Stimulated activated CD4-positive, alpha-beta T cell treated with anti-CD3 and anti-CD28 coated beads, Interleukin-2, amount 100 ng/mL, for 24 hours (primary cell): Measurements from ENCODE around the gene AFAP1L2.

Experiments
- DNase-seq, 2 donors: peaks; one replicate each; pipeline ENCODE4 v3.0.0-alpha.2; 2020

AFAP1L2 gene

DNA sequence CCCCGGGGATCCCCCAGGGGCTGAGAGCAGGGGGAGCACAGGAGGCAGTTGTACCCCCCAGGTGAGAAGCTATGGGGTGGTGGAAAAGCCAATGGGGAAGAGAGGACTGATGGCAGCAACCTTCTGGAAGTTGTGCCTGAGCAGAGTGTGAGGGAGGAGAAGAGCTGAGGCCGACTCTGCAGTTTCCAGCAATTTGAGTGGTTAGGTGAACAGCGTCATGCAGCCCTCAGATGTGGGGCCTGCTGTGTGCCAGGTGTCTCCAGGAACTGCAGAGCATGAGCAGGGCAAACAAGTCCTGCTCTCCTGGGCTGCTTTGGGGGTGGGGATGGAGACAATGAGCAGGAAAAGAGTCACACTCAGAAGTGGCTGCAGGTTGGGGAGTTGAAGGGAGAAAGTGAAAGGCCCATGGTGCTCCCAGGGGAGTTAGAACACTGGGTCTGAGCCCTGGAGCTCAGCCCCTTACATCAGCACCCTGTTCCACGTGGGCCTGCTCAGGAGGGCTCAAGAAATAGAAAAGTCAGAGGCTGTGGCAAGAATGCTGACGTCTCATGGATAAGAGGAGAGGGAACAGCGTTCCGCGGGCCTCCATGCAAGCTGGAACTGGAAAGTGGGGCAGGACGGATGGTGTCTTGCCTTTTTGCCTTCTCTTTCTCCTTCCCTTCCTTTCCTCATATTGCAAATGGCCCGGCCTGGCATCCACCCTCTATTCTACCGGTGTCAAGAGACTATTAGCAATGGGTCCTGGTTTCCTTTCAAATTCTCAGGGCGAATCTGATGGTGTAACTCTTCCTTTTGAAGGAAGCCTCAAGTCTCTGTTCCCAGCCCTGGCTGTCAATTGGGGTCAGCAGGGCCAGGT lies 4.0 kb upstream of the AFAP1L2 start:
- DNase-seq = no peak

DNA sequence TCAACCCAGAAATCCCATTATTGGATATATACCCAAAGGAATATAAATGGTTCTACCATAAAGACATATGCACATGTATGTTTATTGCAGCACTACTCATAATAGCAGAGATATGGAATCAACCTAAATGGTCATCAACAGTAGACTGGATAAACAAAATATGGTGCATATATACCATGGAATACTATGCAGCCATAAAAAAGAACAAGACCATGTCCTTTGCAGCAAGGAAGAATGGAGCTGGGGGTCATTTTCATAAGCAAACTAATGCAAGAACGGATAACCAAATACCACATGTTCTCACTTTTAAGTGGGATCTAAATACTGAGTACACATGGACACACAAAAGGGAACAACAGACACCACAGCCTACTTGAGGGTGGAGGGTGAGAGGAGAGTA lies 2.2 kb upstream of the AFAP1L2 start:
- no peak for DNase-seq

DNA sequence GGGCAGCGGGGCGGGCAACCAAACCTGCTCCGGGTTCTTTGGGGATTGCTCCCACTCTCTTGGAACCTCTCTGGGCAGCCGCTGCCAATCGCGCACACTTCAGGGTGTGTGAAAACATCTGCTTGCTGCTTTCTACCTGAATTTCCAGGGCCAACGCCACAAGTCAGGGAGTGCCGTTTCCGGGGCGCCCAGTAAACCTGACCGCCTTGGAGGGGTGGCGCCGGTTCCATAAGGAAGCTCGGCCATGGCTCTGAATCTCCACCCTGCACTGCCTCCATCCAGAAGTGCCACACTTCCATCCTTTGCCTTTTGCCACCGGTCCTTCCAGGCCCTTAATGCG lies 679 bp upstream of the AFAP1L2 start:
- no peak for DNase-seq

DNA sequence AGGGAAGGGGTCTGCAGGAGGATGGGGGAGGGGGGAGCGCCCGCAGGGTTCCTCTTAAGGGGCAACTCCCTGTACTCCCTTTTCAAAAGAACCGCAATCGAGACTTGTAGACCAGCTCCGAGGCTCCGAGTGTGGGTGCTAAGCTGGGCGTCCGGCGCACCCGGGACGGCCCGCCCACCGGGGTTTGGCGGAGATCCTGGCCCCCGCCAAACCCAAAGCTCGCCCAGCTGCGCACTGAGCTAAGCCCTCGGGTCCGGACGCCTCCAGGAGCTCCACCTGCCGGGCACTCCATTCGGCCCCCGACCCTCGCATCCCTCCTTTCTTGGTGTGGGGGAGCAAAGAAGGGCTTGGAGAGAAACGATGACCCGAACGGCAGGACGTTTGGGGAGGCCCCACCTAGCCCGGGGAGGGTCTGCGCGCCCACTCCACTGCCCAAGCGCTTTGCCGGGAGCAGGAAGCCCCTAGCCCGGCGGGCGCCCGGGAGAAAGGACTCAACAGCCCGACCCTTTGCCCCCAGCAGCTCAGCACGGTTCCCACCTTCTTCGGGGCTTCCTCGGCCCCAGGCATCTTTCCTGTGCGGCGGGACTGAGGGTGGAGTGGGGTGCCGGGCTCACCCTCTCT lies 651 bp downstream of the AFAP1L2 start:
- no peak for DNase-seq

DNA sequence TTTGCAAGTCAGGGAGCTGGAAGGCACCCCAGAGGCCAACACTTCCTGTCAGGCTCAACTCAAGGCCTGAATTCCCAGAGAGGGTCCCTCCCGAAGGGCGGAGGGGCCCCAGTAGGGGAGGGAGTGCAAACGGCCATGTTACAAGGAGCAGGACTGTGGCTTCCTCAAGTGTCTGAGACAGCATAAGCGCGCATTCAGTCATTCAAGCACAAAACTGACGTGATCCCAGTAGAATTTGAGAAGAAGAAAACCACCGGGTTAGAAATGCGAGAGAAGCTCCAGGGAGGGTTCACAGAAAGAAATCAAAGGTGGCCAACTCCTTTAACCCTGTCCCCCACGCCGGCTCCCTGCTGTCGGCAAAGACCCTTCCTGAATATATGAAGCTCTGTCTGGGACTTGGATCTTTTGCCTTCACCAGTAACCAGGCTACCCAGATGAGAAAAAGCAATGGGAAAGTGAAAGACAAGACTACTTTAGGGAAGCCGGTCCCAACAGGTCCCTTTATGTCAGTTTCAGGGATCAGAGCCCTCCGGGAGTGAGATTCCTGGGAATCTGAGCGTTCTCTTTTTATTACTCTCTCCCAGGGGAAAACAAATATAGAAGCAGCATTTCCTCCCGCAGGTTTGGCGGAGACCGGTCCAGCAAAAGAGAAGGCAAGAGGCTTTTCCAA lies 1.3 kb downstream of the AFAP1L2 start:
- DNase-seq = no peak

DNA sequence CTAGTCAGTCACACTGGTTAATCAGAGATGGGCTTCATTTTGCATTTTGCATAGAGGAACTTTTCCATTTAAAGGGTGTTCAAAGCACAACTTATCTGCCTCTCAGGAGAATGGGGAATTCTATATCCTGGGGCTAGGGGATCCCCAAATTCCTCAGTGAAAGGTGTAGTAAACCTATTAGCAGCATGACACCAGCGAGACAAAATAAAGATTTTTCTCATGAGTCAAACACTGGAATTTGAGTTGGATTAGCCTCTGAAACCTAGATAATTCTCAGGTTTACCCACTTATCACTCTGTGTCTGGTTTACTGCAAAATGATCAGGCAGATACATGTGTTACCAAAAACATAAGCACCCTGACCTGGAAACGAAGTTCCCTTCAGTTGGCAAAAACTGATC lies 2.1 kb downstream of the AFAP1L2 start:
- DNase-seq = no peak

DNA sequence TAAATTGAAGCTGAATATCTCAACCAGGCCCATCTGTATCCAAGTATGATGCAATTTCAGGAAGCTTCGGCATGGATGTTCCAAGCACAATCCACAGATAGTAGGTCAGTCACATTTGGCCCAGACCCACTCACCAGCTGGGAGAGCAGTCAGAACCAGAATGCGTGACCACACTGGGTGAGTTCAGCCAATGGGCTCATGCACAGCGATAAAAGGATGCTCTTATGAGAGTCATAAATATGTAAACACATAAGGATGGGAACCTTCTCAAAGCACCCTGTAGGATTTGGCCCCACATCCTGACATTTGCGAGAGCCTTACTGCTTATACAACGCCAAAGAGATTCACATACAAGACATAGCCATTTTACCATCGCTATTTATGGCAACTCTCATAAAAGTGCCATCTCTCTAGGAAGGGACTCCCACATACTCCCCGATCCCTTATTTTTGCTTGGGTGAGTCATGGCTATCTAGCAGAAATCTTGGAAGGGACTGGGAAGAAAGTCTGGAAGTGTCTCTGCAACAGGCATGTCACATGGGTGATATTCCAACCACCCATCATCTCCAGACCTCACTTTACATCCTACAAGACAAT lies 3.0 kb downstream of the AFAP1L2 start:
- DNase-seq = no peak

DNA sequence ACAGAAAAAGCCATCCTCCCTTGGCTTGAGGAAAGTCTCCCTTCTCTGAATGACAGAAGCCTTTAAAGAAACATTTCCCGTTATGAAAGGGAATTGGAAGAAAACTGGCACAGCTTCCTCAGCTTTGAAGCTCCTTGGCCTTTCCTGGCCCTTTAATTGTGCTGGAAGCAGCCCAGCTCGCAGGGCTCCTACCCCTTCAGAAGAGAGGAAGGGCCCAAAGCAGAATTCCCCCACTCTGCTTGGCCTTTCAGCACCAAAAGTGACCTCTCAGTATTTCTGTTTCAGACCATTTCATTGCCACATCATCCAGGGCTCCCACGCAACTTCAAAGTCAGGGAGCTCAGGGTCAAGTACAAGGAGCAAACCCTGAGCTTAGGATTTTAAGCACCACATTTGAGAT lies 4.2 kb downstream of the AFAP1L2 start:
- no peak for DNase-seq

DNA sequence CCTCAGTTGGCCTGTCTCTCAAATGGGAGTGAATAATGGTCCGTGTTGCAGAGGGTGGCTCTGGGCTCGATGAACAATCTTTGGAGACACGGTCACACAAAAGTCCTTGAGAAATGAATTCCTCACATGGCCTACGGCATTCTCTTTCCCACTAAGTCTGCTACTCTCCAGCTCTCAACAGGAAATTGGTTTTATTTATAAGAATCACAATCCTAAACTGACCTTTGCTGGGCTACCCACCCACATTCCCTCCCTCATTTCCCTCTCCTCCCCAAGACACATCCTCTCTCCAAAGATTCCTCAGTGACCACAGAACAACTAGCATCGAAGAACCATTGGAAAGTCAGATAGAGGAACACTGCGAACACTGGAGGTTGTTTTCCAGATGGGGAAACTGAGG lies 4.7 kb downstream of the AFAP1L2 start:
- DNase-seq = no peak

DNA sequence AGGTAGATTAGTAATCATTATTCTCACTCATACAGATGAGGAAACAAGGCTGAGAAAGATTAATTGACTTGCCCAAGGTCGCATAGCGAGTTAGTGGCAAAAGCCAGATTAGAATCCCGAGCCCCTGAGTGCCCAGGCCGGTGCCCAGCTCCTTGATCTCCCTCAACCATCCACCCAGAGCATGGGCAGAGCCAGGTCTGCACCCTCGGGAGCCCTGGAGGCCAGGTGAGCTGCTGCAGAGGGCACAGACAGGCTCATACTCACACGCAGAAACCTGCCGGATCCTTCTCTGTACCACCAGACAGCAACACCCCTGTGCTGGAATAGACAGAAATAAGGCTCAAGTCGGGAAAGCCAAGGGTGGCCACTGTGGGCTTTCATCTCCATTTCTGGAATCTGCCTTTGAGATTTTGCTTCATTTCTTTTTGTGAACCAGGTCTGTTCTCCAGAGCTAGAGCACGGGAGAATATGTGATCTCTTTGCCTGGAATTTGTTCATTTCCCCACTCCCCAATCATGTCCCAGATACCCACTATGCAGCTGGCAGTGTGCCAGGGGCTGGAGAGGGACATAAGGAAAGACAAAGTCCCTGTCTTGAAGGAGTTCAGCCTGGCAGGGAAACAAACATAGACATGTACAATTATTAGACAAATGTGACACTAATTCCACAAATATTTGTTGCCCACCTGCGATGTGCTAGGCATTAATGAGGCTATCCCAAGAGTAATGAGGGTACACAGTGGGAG lies 5.5 kb downstream of the AFAP1L2 start:
- no peak for DNase-seq

DNA sequence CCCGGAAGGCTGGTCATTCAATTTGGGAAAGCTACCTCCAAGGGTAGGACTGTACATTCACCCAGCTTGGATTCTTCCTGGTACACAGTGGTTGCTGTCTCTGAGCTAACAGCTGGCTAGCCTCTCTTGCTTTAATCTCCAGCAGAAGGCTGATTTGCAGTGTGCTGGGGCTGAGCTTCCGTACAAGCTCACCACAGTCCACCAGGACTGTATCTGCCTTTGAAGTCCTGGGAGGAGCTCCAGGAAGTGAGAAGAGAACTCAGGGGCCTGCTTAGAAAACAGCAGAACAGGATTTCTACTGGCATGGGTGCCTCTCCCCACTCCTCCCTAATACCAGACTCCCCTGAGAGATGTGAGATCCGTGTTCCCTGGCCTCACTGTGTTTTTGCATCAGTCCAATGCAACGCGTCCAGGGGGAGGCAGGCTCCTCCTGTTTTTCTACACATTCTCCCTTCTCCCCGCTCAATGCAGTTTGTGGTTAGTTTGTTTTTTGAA lies 6.6 kb downstream of the AFAP1L2 start:
- DNase-seq = no peak

DNA sequence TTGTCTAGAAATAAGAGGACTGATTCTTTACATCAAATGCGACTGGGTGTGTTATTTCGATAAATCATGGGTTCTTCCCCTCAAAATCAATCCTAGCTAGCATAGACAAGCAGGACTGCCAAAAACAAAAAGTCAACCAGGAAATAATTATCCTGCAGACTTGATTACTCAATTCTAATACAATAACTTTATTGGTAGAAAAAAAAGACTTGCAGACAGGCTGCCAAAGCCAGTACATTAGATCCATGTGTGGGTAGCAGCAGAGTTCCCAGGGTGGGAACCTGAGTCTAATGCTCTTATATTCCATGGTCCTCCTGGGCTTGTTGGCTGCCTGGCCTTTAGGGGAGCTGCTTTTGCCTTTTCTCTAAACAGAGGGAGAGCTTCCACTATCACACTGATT lies 7.8 kb downstream of the AFAP1L2 start:
- no peak for DNase-seq

DNA sequence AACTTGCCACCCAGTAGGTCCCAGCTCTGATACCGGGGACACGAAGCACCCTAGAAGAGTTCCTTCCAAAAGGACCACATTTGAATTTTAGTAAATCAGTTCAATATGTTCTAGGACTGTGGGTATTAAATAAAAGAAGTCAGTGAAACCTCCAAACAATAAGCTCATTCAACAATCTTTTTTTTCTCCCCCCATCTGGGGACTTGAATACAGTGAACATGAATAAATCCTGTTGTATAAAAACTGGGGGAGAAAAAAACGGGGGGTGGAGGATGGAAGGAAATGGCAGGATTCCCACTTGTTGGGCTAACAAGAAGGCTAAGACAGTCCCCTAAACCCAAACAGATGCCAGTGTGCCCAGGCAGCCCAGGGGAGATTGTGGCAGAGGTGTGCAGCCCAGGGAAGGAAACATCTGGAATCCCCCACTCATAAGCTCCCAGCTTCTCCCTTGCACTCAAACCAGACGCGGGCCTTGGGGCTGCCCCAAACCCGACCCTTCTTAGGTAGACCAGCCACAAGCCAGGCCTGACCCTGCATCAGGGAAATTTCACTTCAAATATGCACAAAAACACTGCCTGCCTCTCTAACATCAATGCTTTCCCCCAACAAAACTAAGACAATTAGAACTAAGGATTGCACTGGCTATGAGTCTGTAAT lies 8.8 kb downstream of the AFAP1L2 start:
- no peak for DNase-seq

DNA sequence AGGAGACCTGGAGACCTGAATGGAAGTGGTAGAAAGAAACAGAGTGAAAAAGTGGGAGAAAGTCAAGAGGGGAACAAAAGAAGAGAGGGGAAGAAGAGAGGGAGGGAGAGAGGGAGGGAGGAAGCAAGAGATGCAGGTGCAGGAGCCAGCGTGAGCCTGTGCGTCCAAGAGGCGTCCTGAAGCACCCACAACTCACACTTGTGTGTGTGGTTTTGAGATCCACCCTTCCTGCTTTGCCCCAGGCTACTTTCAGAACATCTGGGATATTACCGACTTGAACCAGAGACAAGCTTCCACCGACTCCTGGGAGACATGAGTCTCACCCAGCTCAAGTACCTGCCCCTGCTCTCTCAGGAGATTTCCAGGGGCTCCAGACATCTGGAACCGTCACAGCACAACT lies 9.8 kb downstream of the AFAP1L2 start:
- no peak for DNase-seq

DNA sequence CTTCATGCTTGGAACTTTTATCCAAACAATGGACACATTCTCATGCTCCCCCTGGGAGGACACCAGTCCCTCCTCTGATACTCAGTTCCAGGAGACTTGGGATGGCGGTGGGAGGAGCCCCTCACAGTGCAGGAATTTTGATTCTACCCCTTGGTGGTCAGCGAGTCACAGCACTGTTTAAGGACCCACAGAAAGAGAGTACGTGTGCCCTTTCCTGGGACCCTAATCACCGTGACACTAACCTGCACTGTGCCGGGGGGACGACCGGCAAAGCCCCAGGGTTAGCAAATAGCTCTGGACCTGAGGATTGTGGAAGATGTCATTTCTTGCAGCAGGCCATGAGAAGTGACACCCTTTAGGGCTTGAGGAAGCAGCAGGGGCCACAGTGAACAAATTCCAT lies 10.4 kb downstream of the AFAP1L2 start:
- DNase-seq = no peak

DNA sequence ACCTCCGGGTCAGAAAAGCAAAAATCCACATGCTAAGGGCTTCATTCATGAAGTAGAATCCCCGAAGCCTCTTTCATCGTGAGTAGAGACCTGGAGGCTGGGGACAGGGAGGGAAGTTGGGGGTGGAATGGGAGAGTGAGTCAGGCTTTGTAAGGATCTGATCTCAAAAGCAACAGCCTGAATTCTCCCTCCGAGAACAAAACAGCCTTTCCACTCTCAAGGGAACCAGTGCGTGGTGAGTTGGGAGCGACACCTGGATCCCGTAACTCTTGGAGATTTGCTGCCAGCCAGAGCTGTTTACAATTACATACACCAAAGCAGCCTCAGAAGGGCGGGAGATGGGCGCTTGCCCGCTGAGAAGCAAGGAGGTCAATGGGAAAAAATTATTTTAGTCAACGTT lies 10.8 kb downstream of the AFAP1L2 start:
- DNase-seq = no peak

DNA sequence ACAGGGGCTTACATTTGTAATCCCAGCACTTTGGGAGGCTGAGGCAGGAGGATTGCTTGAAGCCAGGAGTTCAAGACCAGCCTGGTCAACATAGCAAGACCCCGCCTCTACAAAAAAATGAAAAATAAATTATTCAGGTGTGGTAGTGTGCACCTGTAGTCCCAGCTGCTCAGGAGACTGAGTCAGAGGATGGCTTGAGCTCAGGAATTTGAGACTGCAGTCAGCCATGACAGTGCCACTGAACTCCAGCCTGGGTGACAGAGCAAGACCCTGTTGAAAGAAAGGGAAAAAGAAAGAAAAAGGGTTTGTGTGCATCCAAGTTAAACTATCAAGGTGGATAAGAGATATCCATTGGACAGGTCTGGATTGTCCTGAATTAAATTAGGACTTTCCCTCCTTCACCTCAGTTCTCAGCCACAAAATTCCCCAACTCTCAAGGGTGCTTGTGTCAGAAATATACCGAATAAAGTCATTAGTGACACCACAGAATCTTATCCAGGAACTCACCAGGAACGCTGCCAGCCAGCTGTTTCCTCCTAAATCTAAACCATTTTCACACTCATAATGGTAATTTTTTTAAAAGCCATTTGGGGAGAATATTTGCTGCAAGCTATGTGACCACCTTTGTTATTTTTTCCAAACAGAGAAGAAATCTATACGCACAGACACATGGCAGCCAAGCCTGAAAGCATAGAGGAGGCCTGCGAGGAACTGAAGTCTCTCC lies 12.0 kb downstream of the AFAP1L2 start:
- DNase-seq = no peak

DNA sequence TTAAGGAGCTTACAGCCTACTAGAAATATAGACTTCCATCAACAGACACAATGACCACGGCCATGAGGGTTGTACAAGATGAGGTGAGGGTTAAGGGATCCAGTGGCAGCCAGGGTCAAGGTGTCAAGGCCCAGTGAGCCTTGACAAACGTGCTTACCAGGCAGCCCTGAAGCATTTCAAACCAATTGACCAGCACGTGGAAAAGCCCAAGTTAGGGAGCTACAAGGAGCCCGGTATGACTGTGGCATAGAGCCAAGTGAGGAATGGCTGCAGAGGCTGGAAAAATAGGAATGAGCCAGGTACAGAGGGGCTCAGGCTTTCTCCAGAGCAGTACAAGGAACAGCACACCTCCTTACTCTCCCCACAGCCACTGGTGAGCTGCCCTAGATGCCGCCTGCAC lies 12.7 kb downstream of the AFAP1L2 start:
- no peak for DNase-seq

DNA sequence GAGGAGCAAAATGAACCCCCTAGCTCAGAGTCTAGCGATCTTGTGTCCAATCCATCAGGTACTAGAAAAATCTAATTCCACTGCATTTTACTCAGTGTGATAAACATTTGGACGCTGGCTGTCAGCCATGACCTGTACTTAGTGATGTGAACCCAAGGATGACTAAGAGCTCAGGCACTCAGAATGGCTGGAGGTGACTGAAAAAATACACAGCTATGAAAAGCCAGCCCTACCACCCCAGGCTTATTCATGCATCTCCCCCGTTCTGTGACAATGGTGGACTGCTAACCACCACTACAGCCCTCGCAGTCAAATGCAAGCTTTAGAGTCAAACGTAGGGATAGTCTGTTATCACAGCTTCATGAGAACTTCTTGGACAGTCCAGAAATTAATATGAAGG lies 14.9 kb downstream of the AFAP1L2 start:
- DNase-seq = no peak

DNA sequence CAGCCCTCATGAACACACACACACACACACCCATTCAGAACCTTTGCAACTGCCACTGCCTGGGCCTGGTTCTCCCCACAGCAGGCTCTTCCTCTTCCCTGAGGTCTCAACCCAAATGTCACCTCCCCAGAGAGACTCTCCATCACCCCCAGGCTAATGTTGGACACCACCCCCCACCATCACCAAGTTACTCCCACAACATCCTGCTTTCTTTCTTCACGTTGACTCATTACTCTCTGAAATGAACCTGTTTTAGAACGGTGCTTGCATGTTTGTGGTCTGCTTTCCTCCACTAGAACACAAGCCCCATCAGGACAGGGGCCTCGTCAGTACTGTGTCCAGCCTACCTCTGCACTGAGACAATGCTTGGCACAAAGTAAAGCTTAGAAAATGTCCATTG lies 16.0 kb downstream of the AFAP1L2 start:
- no peak for DNase-seq

DNA sequence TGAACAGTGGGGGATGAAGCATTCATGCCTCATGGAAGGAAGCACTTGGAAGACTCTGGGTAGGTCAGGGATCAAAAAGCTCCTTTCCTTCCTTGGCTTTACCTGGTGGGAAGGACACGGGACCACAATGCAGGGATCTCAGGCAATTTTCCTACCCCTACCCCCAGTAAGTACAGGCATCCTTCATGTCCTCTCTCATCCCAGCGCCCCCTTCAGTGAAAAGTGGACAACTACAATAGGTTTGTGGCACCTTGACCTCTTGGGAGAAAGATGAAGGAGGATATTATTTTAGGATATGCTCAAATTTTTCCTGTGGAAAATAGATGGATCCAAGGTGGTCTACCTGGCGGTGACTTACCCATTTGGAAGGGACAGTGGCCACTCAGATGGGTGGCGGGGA lies 16.5 kb downstream of the AFAP1L2 start:
- DNase-seq = no peak

DNA sequence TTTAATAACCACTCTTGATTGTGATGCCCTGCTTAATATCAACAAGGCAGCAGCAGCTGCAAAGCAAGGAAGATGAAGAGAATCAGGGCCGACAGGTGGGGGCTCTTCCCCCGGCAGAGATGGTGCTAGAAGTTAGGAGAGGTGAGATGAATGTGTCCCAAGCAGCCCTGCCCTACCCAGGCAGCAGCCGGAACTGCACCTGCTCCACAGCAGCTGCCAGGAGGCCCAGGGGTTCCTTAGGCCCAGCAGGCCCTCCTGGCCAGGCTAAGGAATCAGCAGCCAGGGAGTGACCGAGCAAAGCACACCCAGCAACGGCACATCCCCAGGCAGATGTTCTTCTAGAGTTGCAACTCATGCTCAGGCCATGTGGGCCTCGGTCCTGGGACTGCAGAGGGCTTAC lies 17.9 kb downstream of the AFAP1L2 start:
- DNase-seq = no peak
